Neural progenitor cell (in vitro differentiated cells): ENCODE measurements around the gene C19orf12. TPM values are rescaled to one million over a fixed set of nuclear protein-coding genes. Genes with fewer than 3 reads are reported as not detected.
A peak's percentile ranks its signal among the peaks of the same experiment; 100 is the strongest.

Experiments
- DNase-seq: peaks from one replicate; pipeline ENCODE4 v3.0.0-alpha.2; 2016; ENCODE audit warnings: low spot score
- H2AFZ ChIP-seq: fragments of 200-600 bp; sonication (generic); replicated peaks from 2 replicates; pipeline ENCODE4 v1.6.1; 2016; ENCODE audit warnings: antibody characterized with exemption
- H3F3A ChIP-seq: fragments of 200-600 bp; sonication (generic); 2 replicates; pipeline ENCODE4 v1.6.1; 2016; ENCODE audit warnings: antibody characterized with exemption, low read depth
- H3K27ac ChIP-seq: fragments of 200-600 bp; sonication (generic); 2 replicates; pipeline ENCODE4 v1.5.1; 2016; ENCODE audit warnings: mild to moderate bottlenecking
- H3K27me3 ChIP-seq: fragments of 200-600 bp; sonication (generic); 2 replicates; pipeline ENCODE4 v1.6.1; 2016; ENCODE audit warnings: mild to moderate bottlenecking, moderate library complexity
- H3K36me3 ChIP-seq: fragments of 200-600 bp; sonication (generic); 2 replicates; pipeline ENCODE4 v1.5.1; 2016
- H3K4me1 ChIP-seq: fragments of 200-600 bp; sonication (generic); 2 replicates; pipeline ENCODE4 v1.6.1; 2016; ENCODE audit warnings: mixed run types
- H3K4me2 ChIP-seq: fragments of 200-600 bp; sonication (generic); 2 replicates; pipeline ENCODE4 v1.6.1; 2016
- H3K4me3 ChIP-seq: fragments of 200-600 bp; sonication (generic); 2 replicates; pipeline ENCODE4 v1.5.1; 2016
- H3K79me2 ChIP-seq: fragments of 200-600 bp; sonication (generic); 2 replicates; pipeline ENCODE4 v1.6.1; 2016; ENCODE audit warnings: low read depth
- H3K9ac ChIP-seq: fragments of 200-600 bp; sonication (generic); 2 replicates; pipeline ENCODE4 v1.6.1; 2016
- H3K9me3 ChIP-seq: fragments of 200-600 bp; sonication (generic); 2 replicates; pipeline ENCODE4 v1.5.1; 2016; ENCODE audit warnings: low read depth
- H4K20me1 ChIP-seq: fragments of 200-600 bp; sonication (generic); 2 replicates; pipeline ENCODE4 v1.6.1; 2016; ENCODE audit warnings: low read depth
- H3K27ac Mint-ChIP-seq: 3 replicates; pipeline ENCODE4 v1.8.0; 2021; ENCODE audit warnings: mixed read lengths
- H3K27me3 Mint-ChIP-seq: 2 replicates; pipeline ENCODE4 v1.8.0; 2022; ENCODE audit warnings: low read depth, mild to moderate bottlenecking, inconsistent platforms, moderate library complexity, mixed read lengths; ENCODE audit not compliant: insufficient read depth
- H3K36me3 Mint-ChIP-seq: 3 replicates; pipeline ENCODE4 v1.8.0; 2021; ENCODE audit warnings: mixed read lengths
- H3K4me1 Mint-ChIP-seq: 3 replicates; pipeline ENCODE4 v1.8.0; 2021; ENCODE audit warnings: mixed read lengths
- H3K4me3 Mint-ChIP-seq: 3 replicates; pipeline ENCODE4 v1.8.0; 2021; ENCODE audit warnings: mild to moderate bottlenecking, moderate library complexity, mixed read lengths
- H3K9me3 Mint-ChIP-seq: 3 replicates; pipeline ENCODE4 v1.8.0; 2020; ENCODE audit warnings: mixed read lengths
- CTCF ChIP-seq: fragments of 200-600 bp; sonication (generic); IDR thresholded peaks from 2 replicates; pipeline ENCODE4 v1.5.1; 2017; ENCODE audit warnings: antibody characterized with exemption, mild to moderate bottlenecking
- EZH2 ChIP-seq: fragments of 200-600 bp; sonication (generic); IDR thresholded peaks from 2 replicates; pipeline ENCODE4 v1.6.1; 2017; ENCODE audit warnings: antibody characterized with exemption, mild to moderate bottlenecking, moderate library complexity
- EZH2phosphoT487 ChIP-seq: fragments of 200-600 bp; sonication (generic); IDR thresholded peaks from 2 replicates; pipeline ENCODE4 v1.6.1; 2017; ENCODE audit warnings: antibody characterized with exemption
- total RNA-seq: library from RNA; depleted of rRNA; stranded (reverse); fragments of >200 nt; gene quantifications from 2 replicates; pipeline ENCODE4 v1.2.3, GENCODE V29; 2015; ENCODE audit warnings: low replicate concordance

The C19orf12 gene
- total RNA-seq, 1 donor from 2014 or later: 28.2 TPM

DNA sequence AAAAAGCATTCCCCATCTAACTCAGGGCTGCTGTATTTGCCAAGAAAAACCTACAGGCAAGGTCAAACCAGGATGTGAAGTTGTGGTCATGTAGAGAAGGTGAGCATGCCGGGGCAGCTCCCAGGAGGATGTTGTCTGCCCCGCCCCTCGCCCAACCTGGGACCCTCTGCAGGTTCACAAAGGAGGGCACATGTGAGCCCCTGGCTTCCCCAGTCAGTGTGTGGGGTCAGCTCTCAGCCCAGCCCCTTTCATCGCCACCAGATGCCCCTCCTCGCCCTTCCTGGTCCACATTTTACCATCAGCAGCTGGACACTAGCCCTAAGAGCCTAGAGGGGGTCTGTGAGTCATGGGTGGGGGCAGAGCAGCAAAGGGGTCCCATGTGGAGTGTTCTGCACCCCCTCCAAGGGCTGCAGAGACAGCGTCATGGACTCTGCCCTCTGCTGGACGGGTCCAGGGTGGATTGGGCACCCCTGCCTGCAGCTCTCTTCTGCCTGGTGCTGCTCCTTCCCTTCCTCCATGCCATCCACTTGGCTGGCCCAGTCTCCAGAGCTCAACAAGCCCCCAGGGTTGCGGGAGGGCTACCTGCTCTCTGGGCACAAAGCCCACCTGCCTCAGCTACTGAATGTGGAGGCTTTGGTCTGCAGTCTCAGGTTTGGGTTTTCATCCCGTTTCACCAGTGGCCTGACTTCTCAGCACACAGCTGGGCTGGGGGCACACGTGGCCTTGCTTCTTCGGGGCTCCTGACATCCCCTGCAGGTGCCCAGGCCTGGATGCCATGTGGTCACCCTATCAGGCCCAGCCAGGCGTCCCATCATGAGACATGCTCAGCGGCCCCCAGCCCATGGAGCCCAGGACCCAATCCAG is 46.1 kb downstream of the C19orf12 start:
- TF ChIP-seq EZH2 (no peak), EZH2phosphoT487 (no peak), CTCF (peak; percentile 36)
- Mint-ChIP-seq H3K4me1 (peaks cover 38% of the 10 kb centered on the region), H3K4me3 (no peak overlapping the region), H3K9me3 (no peaks in the 10 kb centered on the region), H3K27ac (no peak overlapping the region), H3K36me3 (peaks cover 7% of the 10 kb centered on the region), H3K27me3 (peaks cover 20% of the 10 kb centered on the region)
- no peaks in the 10 kb centered on the region for H3K79me2 ChIP-seq
- H3K4me2 ChIP-seq: no peak overlapping the region
- no peak overlapping the region for H2AFZ ChIP-seq
- no peak overlapping the region for H3K9ac ChIP-seq
- H3K27ac ChIP-seq: no peak overlapping the region
- no peaks in the 10 kb centered on the region for H3K36me3 ChIP-seq
- peaks cover 11% of the 10 kb centered on the region for H4K20me1 ChIP-seq
- peaks cover 22% of the 10 kb centered on the region for H3F3A ChIP-seq
- no peaks in the 10 kb centered on the region for H3K9me3 ChIP-seq
- peaks cover 13% of the 10 kb centered on the region for H3K4me1 ChIP-seq
- no peak overlapping the region for H3K4me3 ChIP-seq
- DNase-seq: no peak
- H3K27me3 ChIP-seq: peaks cover 44% of the 10 kb centered on the region

DNA sequence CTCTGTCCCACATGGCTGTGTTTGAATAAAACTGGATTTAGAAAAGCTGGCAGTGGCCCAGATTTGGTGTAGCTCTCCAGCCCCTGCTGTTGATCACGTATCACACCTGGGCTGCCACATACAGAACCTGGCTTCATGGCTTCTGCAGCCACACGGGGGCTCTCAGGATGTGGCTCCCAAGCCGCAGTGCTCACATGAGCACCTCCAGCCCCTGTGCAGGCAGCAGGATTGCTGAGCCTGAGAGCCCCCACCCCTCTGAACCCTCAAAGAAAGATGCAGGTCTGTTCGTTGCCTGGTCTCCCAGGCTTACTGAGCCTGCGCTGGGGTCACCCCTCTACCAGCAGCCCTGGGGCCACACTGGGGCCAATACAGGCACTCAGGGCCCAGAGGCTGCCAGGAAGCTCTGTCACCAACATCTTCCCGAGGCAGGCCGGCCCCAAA is 47.1 kb downstream of the C19orf12 start:
- Histone ChIP-seq H3K4me1 (peaks cover 13% of the 10 kb centered on the region), H4K20me1 (peaks cover 11% of the 10 kb centered on the region), H3K27ac (no peak overlapping the region), H3F3A (peaks cover 22% of the 10 kb centered on the region), H3K36me3 (no peaks in the 10 kb centered on the region), H3K9ac (no peak overlapping the region), H3K4me3 (no peak overlapping the region), H3K27me3 (peaks cover 54% of the 10 kb centered on the region), H3K9me3 (no peaks in the 10 kb centered on the region), H3K79me2 (no peaks in the 10 kb centered on the region), H2AFZ (no peak overlapping the region), H3K4me2 (no peak overlapping the region)
- H3K36me3 Mint-ChIP-seq: peaks cover 7% of the 10 kb centered on the region
- peaks cover 25% of the 10 kb centered on the region for H3K27me3 Mint-ChIP-seq
- no peaks in the 10 kb centered on the region for H3K9me3 Mint-ChIP-seq
- H3K27ac Mint-ChIP-seq: no peak overlapping the region
- DNase-seq: no peak
- no peak overlapping the region for H3K4me3 Mint-ChIP-seq
- TF ChIP-seq EZH2phosphoT487 (no peak), EZH2 (peak; percentile 29)
- H3K4me1 Mint-ChIP-seq: peaks cover 44% of the 10 kb centered on the region

DNA sequence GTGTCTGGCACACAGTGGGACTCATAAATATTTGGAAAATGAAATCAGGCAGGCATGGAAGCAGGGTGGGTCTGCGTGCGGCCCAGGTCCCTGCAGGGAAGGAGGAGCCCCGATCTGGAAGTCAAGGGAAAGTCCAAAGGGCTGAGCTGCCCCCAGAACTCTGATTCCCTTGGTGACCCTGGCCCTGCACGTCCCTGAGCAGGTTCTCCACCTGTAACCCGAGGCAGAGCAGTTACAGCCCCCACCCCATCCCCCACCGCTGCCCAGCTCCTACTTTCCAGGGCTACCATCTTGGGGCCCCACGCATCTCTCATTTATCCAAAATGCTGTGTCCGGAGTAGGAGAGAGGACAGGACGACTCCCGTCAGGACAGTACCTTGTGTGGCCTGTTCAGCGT is 47.7 kb downstream of the C19orf12 start:
- Histone ChIP-seq H3K9ac (no peak overlapping the region), H3K4me3 (no peak overlapping the region), H3K36me3 (no peaks in the 10 kb centered on the region), H3K27me3 (peaks cover 59% of the 10 kb centered on the region), H2AFZ (no peak overlapping the region), H3K27ac (no peak overlapping the region), H4K20me1 (peaks cover 11% of the 10 kb centered on the region), H3F3A (peaks cover 22% of the 10 kb centered on the region), H3K4me2 (peak overlapping the region; percentile 89), H3K79me2 (no peaks in the 10 kb centered on the region), H3K9me3 (no peaks in the 10 kb centered on the region), H3K4me1 (peaks cover 13% of the 10 kb centered on the region)
- Mint-ChIP-seq H3K27ac (no peak overlapping the region), H3K36me3 (peaks cover 7% of the 10 kb centered on the region), H3K4me3 (peak overlapping the region; percentile 79), H3K27me3 (peaks cover 28% of the 10 kb centered on the region), H3K9me3 (no peaks in the 10 kb centered on the region), H3K4me1 (peaks cover 45% of the 10 kb centered on the region)
- DNase-seq: no peak
- no peak for TF ChIP-seq EZH2

DNA sequence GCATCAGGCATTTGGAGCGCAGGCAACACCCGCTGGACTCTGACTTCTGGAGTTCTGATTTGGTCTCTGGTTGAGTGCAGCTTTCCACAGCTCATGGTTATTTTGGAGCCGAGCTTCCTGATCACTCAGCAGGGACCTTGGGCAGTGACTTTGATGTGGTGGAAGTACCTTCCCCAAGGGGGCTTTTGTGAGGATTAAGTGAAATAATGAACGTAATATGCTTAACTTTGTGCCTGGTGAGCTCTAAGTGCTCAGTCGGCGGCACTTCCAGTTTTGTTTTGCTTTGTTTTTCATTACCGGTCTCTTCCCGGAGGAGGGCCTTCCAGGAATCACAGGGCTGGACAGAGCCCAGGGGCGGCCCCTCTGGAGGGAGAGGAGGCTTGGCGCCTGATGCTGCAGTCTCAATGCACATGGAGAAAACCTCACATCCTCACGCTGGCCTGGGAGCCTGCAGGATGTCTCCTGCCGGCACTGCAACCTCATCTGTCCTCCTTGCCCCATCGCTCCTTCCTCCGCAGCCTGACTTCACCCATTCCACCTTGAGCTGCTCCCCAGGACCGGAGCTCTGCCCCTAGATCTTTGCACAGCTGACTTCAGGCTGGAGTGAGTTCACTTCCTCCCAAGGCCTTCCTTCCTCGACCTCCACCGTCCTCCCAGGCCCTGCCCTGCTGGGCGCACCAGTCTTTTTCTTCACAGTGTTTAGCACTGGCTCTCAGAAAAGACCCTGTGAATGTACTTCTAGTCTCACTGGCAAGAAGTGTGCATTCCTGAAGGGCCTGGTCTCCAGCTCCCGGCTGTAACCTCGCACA is 48.3 kb downstream of the C19orf12 start:
- Mint-ChIP-seq H3K4me3 (peak overlapping the region; percentile 79), H3K9me3 (no peaks in the 10 kb centered on the region), H3K4me1 (peaks cover 46% of the 10 kb centered on the region), H3K27me3 (peaks cover 26% of the 10 kb centered on the region), H3K36me3 (peaks cover 7% of the 10 kb centered on the region), H3K27ac (no peak overlapping the region)
- Histone ChIP-seq H3K9ac (no peak overlapping the region), H3K36me3 (no peaks in the 10 kb centered on the region), H3K79me2 (no peaks in the 10 kb centered on the region), H2AFZ (no peak overlapping the region), H3F3A (peaks cover 22% of the 10 kb centered on the region), H3K9me3 (no peaks in the 10 kb centered on the region), H3K27ac (no peak overlapping the region), H4K20me1 (peaks cover 11% of the 10 kb centered on the region), H3K4me2 (peak overlapping the region; percentile 89), H3K27me3 (peaks cover 64% of the 10 kb centered on the region), H3K4me1 (peaks cover 13% of the 10 kb centered on the region), H3K4me3 (peak overlapping the region; percentile 67)
- peak; percentile 79 for DNase-seq
- no peak for TF ChIP-seq CTCF
- no peak for TF ChIP-seq EZH2
